Ovary (tissue), 3 donors: Measurements from ENCODE around the gene PAPOLB.

Experiments
- EP300 ChIP-seq: sonication (generic); formaldehyde crosslinking; IDR thresholded peaks from one replicate; pipeline ENCODE4 v1.6.1; 2017; ENCODE audit warnings: antibody characterized with exemption
- POLR2A ChIP-seq: fragments of 450-650 bp; IDR thresholded peaks from one replicate; pipeline ENCODE4 v1.6.1; 2017; ENCODE audit warnings: antibody characterized with exemption, mild to moderate bottlenecking, moderate library complexity
- TF ChIP-seq, protein P1 (sequence below), 3 donors: fragments of 450-650 bp in 2 of 3; fragments of 200-600 bp in 1 of 3; IDR thresholded peaks; one replicate each; pipeline versions ENCODE4 v1.5.1 to v1.8.0; 2016 to 2022; ENCODE audit warnings: antibody characterized with exemption in 3 of 3, mild to moderate bottlenecking in 1 of 3
- donor health status: DM: no; HTN: no; CAD: no.

DNA sequence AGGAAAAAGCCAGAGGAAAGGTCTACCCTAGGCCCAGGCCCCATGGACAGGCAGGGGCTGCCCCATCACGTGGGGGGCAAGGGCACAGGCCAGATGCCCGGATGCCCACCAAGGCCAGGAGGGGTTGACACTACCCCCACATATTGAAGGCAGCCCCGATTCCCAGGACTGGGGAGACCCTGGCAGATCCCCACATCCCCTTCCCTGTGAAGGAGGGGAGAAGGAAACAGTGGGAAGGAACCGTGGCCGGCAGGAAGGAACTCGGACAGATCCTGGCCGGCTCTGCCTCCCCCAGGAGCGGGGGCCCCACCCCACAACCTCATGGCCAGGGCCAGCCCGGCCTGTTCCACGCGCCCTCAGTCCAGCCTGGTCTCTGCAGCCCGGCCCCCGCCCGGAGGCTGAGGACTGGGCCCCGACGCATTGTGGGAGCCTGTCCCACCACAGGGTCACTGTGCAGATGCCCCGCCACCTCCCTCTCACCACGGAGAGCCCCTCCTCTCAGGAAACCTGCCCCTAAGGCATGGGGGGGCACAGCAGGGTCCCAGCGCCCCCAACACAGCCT is 41.3 kb downstream of the PAPOLB start:
- no peak for TF ChIP-seq POLR2A
- no peak for TF ChIP-seq EP300
- TF ChIP-seq, protein P1, sequence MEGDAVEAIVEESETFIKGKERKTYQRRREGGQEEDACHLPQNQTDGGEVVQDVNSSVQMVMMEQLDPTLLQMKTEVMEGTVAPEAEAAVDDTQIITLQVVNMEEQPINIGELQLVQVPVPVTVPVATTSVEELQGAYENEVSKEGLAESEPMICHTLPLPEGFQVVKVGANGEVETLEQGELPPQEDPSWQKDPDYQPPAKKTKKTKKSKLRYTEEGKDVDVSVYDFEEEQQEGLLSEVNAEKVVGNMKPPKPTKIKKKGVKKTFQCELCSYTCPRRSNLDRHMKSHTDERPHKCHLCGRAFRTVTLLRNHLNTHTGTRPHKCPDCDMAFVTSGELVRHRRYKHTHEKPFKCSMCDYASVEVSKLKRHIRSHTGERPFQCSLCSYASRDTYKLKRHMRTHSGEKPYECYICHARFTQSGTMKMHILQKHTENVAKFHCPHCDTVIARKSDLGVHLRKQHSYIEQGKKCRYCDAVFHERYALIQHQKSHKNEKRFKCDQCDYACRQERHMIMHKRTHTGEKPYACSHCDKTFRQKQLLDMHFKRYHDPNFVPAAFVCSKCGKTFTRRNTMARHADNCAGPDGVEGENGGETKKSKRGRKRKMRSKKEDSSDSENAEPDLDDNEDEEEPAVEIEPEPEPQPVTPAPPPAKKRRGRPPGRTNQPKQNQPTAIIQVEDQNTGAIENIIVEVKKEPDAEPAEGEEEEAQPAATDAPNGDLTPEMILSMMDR (IDR thresholded peaks at IDR 0.05): no peak
